Skin of body (tissue), 3 donors: ENCODE results near the gene DBNDD2. TPM values are rescaled to one million over a fixed set of nuclear protein-coding genes. Genes with fewer than 3 reads are reported as not detected.

ENCODE experiments used
- DNase-seq: peaks from one replicate; lab custom pipeline; 2025; lab: John Stamatoyannopoulos, UW
- small RNA-seq: library from RNA; depleted of rRNA; stranded (forward); fragments of <200 nt; gene quantifications from one replicate; pipeline ENCODE3, GENCODE V24; 2014; ENCODE audit warnings: low replicate concordance
- total RNA-seq: library from RNA; depleted of rRNA; stranded (reverse); fragments of >200 nt; gene quantifications from one replicate; pipeline ENCODE4 v1.2.3, GENCODE V29; 2014

The DBNDD2 gene
- total RNA-seq, 1 donor from 2014 or later, result 10.3 TPM

GRCh38 chr20:45448270-45448669 lies 40.2 kb downstream of the DBNDD2 start:
- no peak for DNase-seq

- no peak for DNase-seq
These were observed 41.4 kb downstream of the DBNDD2 start for GRCh38 chr20:45449528-45449927.

- no peak for DNase-seq
These were observed 42.2 kb downstream of the DBNDD2 start for GRCh38 chr20:45450097-45450818.

GRCh38 chr20:45452238-45452637 lies 44.1 kb downstream of the DBNDD2 start:
- no peak for DNase-seq

GRCh38 chr20:45452772-45453691 lies 44.9 kb downstream of the DBNDD2 start:
- no peak for DNase-seq

GRCh38 chr20:45456632-45457031 lies 48.5 kb downstream of the DBNDD2 start:
- DNase-seq, result no peak

GRCh38 chr20:45459606-45460005 lies 51.5 kb downstream of the DBNDD2 start:
- DNase-seq, result no peak

Small RNA genes within 50 kb of the gene (small RNA-seq; reads per million reads assigned to genes)
- not detected for gene MIR6812

Other genes starting within 250 kb of the DBNDD2 start
- 509 TPM for gene PI3, start 233.4 kb upstream of the DBNDD2 start, total RNA-seq
- not detected for gene SEMG1, start 201.3 kb upstream of the DBNDD2 start, total RNA-seq
- not detected for gene SEMG2, start 186.9 kb upstream of the DBNDD2 start, total RNA-seq
- 52.0 TPM for gene SLPI, start 153.7 kb upstream of the DBNDD2 start, total RNA-seq
- gene RBPJL, start 101.4 kb upstream of the DBNDD2 start, total RNA-seq, result not detected
- 0.99 TPM for gene MATN4, start 100.0 kb upstream of the DBNDD2 start, total RNA-seq
- gene SDC4, start 59.9 kb upstream of the DBNDD2 start, total RNA-seq, result 48.8 TPM
- 12.7 TPM for gene SYS1, start 45.1 kb upstream of the DBNDD2 start, total RNA-seq
- gene TP53TG5, start 30.0 kb upstream of the DBNDD2 start, total RNA-seq, result not detected
- gene PIGT, start 7.9 kb downstream of the DBNDD2 start, total RNA-seq, result 20.9 TPM
- 0.39 TPM for gene WFDC2, start 61.5 kb downstream of the DBNDD2 start, total RNA-seq
- not detected for gene SPINT3, start 107.3 kb downstream of the DBNDD2 start, total RNA-seq
- not detected for gene WFDC6, start 131.2 kb downstream of the DBNDD2 start, total RNA-seq
- gene EPPIN, start 139.1 kb downstream of the DBNDD2 start, total RNA-seq, result not detected
- gene WFDC8, start 171.0 kb downstream of the DBNDD2 start, total RNA-seq, result not detected
- gene WFDC10A, start 221.4 kb downstream of the DBNDD2 start, total RNA-seq, result not detected
- not detected for gene WFDC9, start 223.0 kb downstream of the DBNDD2 start, total RNA-seq